ENCODE data around the gene UGT1A10.
"Not testable (repeated sequence)": the region's sequence is repeated elsewhere in the genome, so short reads cannot be mapped to it uniquely, and the experiment has no call there.

UGT1A10 gene

GRCh38 chr2:233636306-233636705 is at the start of gene UGT1A10:
TSS of gene UGT1A10 (plus strand) at chr2:233636448. CDS start at chr2:233636523, 75 bp downstream.
- H3K9me3 Mint-ChIP-seq; intact Hi-C loops (cut with micrococcal nuclease); H3K4me3 Mint-ChIP-seq; H3K27me3 Mint-ChIP-seq; H3K4me1 Mint-ChIP-seq (ENCODE audit: low read depth); H3K36me3 Mint-ChIP-seq (ENCODE audit: low read depth); H3K27ac Mint-ChIP-seq: not testable (repeated sequence)

DNA sequence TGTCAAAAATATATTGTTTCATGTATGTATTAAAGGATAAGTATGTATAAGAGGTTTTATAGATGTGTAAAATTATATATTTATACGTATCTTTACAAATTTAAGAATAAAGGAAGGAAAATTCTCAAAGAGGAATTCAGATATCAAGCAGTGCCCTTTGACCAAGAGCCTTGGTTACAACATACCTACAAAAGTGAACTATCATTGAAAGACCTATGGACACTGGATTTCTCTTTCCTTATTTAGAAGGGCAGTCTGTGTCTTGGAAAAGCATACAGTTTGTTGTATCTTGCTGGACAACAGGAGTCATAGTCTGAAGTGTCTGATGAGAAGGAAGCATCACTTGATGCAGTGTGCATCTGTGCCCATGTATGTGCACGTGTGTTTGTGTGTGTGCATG is 47.8 kb upstream of the UGT1A10 start:
- H3K27ac Mint-ChIP-seq: no peak overlapping the region
- no peaks in the 10 kb centered on the region for H3K9me3 Mint-ChIP-seq
- no peaks in the 10 kb centered on the region for H3K4me1 Mint-ChIP-seq (ENCODE audit: low read depth)
- H3K27me3 Mint-ChIP-seq: peaks cover 2% of the 10 kb centered on the region
- H3K4me3 Mint-ChIP-seq: no peak overlapping the region
- intact Hi-C loops (cut with micrococcal nuclease): no loop called here
- H3K36me3 Mint-ChIP-seq (ENCODE audit: low read depth): no peaks in the 10 kb centered on the region

- intact Hi-C loops (cut with micrococcal nuclease); H3K27me3 Mint-ChIP-seq; H3K9me3 Mint-ChIP-seq; H3K27ac Mint-ChIP-seq; H3K4me1 Mint-ChIP-seq (ENCODE audit: low read depth); H3K36me3 Mint-ChIP-seq (ENCODE audit: low read depth); H3K4me3 Mint-ChIP-seq: not testable (repeated sequence)
These were observed 43.5 kb upstream of the UGT1A10 start for GRCh38 chr2:233592706-233593105.

DNA sequence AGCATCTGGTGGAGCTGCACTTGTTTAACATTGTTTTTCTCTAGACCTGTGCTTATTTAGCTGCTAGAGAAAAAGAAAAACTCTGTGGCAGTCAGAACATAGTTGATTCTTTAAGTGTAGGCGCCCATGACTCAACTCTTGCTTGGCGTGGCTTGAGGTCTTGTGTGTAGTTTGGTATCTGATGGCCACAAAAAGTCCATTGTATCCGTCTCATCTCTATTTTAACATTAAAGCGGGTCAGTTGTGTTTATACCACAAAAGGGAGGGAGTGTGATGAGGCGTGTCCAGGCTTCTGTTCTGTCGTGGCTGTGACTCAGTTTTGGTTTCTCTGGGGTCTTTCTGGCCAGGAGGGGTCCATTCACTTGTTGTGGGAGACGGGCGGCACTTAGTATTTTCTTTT is 43.0 kb upstream of the UGT1A10 start:
- H3K36me3 Mint-ChIP-seq (ENCODE audit: low read depth): no peaks in the 10 kb centered on the region
- H3K27ac Mint-ChIP-seq: no peak overlapping the region
- no peaks in the 10 kb centered on the region for H3K4me1 Mint-ChIP-seq (ENCODE audit: low read depth)
- H3K9me3 Mint-ChIP-seq: no peaks in the 10 kb centered on the region
- intact Hi-C loops (cut with micrococcal nuclease): no loop called here
- H3K4me3 Mint-ChIP-seq: no peak overlapping the region
- no peaks in the 10 kb centered on the region for H3K27me3 Mint-ChIP-seq

DNA sequence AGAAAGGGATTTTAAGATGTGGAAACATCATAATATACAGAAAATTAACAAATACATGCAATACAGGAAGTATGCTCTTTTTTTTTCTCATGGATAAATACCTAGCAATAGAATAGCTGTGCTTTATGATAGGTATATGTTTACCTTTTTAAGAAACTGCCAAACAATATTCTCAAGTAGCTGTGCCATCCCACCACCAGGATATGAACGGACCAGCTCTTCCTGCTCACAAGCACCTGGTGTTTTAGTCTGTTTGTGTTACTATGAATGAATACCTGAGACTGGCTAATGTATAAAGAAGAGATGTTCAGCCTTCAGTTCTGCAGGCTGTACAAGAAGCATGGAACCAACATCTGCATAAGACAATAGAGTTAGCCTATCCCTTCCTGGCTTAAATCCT is 38.7 kb upstream of the UGT1A10 start:
- Mint-ChIP-seq H3K36me3 (ENCODE audit: low read depth) (no peaks in the 10 kb centered on the region), H3K9me3 (no peaks in the 10 kb centered on the region), H3K4me3 (no peak overlapping the region), H3K27ac (no peak overlapping the region), H3K4me1 (ENCODE audit: low read depth) (no peaks in the 10 kb centered on the region), H3K27me3 (peaks cover 3% of the 10 kb centered on the region)
- intact Hi-C loops (cut with micrococcal nuclease): no loop called here

- intact Hi-C loops (cut with micrococcal nuclease): no loop called here
- H3K27ac Mint-ChIP-seq: no peak overlapping the region
- H3K4me3 Mint-ChIP-seq: no peak overlapping the region
- no peaks in the 10 kb centered on the region for H3K4me1 Mint-ChIP-seq (ENCODE audit: low read depth)
- H3K27me3 Mint-ChIP-seq: peaks cover 3% of the 10 kb centered on the region
- no peaks in the 10 kb centered on the region for H3K9me3 Mint-ChIP-seq
- no peaks in the 10 kb centered on the region for H3K36me3 Mint-ChIP-seq (ENCODE audit: low read depth)
These were observed 37.3 kb upstream of the UGT1A10 start for GRCh38 chr2:233598952-233599351.

DNA sequence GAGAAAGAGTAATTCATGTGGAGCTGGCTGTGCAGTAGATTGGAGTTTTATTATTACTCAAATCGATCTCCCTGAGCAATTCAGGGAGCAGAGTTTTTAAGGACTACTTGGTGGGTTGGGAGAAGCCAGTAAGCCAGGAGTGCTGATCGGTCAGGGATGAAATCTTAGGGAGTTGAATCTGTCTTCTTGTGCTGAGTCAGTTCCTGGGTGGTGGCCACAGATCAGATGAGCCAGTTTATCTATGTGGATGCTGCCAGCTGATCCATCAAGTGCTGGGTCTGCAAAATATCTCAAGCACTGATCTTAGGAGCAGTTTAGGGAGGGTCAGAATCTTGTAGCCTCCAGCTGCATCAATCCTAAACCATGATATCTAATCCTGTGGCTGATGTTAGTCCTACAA is 35.9 kb upstream of the UGT1A10 start:
- no peak overlapping the region for H3K27ac Mint-ChIP-seq
- H3K36me3 Mint-ChIP-seq (ENCODE audit: low read depth): no peaks in the 10 kb centered on the region
- no peak overlapping the region for H3K4me3 Mint-ChIP-seq
- no peaks in the 10 kb centered on the region for H3K9me3 Mint-ChIP-seq
- intact Hi-C loops (cut with micrococcal nuclease): no loop called here
- peaks cover 3% of the 10 kb centered on the region for H3K27me3 Mint-ChIP-seq
- H3K4me1 Mint-ChIP-seq (ENCODE audit: low read depth): no peaks in the 10 kb centered on the region

DNA sequence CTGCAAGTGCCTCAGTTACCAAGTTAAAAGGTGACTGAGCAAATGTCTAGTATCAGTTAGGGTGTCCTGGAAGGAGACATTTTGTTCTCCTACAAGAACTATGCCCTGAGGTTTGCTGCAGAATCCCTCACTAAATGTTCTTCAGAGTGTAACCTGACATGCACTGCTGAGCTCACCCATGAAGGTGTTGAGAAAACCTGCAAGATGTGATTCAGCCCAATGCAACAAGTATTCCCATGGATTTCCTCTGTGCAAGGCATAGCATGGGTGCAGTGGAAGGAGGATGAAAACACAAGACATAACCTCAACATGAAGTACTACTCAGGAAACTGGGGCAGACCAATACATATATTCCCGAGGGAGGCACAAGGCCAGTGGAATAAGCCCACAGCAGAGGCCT is 34.2 kb upstream of the UGT1A10 start:
- Mint-ChIP-seq H3K27me3 (peaks cover 3% of the 10 kb centered on the region), H3K36me3 (ENCODE audit: low read depth) (no peaks in the 10 kb centered on the region), H3K4me3 (no peak overlapping the region), H3K4me1 (ENCODE audit: low read depth) (no peaks in the 10 kb centered on the region), H3K9me3 (peaks cover 11% of the 10 kb centered on the region), H3K27ac (no peak overlapping the region)
- intact Hi-C loops (cut with micrococcal nuclease): no loop called here

GRCh38 chr2:233603520-233603919 is 32.7 kb upstream of the UGT1A10 start:
- H3K36me3 Mint-ChIP-seq (ENCODE audit: low read depth): no peaks in the 10 kb centered on the region
- intact Hi-C loops (cut with micrococcal nuclease): no loop called here
- peaks cover 3% of the 10 kb centered on the region for H3K27me3 Mint-ChIP-seq
- peaks cover 11% of the 10 kb centered on the region for H3K9me3 Mint-ChIP-seq
- H3K4me1 Mint-ChIP-seq (ENCODE audit: low read depth): no peaks in the 10 kb centered on the region
- H3K27ac Mint-ChIP-seq: no peak overlapping the region
- no peak overlapping the region for H3K4me3 Mint-ChIP-seq

DNA sequence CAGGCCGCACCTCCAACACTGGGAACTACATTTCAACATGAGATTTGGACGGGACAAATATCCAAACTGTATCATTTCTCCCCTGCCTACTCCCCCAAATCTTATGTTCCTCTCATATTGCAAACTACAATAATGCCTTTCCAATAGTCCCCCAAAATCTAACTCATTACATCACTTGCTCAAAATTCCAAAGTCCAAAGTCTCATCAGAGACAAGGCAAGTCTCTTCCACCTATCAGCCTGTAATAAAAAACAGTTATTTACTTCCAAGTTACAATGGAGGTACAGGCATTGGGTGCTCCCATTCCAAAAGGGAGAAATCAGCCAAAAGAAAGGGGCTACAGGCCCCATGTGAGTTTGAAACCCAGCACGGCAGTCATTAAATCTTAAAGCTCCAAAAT is 31.4 kb upstream of the UGT1A10 start:
- no peak overlapping the region for H3K27ac Mint-ChIP-seq
- H3K4me1 Mint-ChIP-seq (ENCODE audit: low read depth): no peaks in the 10 kb centered on the region
- no peak overlapping the region for H3K4me3 Mint-ChIP-seq
- intact Hi-C loops (cut with micrococcal nuclease): no loop called here
- peaks cover 3% of the 10 kb centered on the region for H3K27me3 Mint-ChIP-seq
- H3K9me3 Mint-ChIP-seq: peaks cover 12% of the 10 kb centered on the region
- H3K36me3 Mint-ChIP-seq (ENCODE audit: low read depth): no peaks in the 10 kb centered on the region

- intact Hi-C loops (cut with micrococcal nuclease): no loop called here
- Mint-ChIP-seq H3K4me3 (no peak overlapping the region), H3K27ac (no peak overlapping the region), H3K36me3 (ENCODE audit: low read depth) (no peaks in the 10 kb centered on the region), H3K4me1 (ENCODE audit: low read depth) (no peaks in the 10 kb centered on the region), H3K27me3 (no peaks in the 10 kb centered on the region), H3K9me3 (peaks cover 21% of the 10 kb centered on the region)
These were observed 30.6 kb upstream of the UGT1A10 start for GRCh38 chr2:233605680-233606079.

- peaks cover 4% of the 10 kb centered on the region for H3K27me3 Mint-ChIP-seq
- no peak overlapping the region for H3K27ac Mint-ChIP-seq
- intact Hi-C loops (cut with micrococcal nuclease): no loop called here
- H3K4me3 Mint-ChIP-seq: no peak overlapping the region
- H3K9me3 Mint-ChIP-seq: peaks cover 35% of the 10 kb centered on the region
- H3K36me3 Mint-ChIP-seq (ENCODE audit: low read depth): no peaks in the 10 kb centered on the region
- H3K4me1 Mint-ChIP-seq (ENCODE audit: low read depth): no peaks in the 10 kb centered on the region
These were observed 25.0 kb upstream of the UGT1A10 start for GRCh38 chr2:233611284-233611683.

DNA sequence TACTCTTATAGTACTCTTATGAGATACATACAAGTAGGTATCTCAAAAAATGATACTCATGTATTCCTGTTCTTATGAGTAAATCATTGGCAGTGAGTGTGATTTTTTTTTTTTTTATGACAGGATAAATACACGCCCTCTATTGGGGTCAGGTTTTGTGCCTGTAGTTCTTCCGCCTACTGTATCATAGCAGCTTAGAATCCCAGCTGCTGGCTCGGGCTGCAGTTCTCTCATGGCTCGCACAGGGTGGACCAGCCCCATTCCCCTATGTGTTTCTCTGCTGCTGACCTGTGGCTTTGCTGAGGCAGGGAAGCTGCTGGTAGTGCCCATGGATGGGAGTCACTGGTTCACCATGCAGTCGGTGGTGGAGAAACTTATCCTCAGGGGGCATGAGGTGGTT is 18.8 kb upstream of the UGT1A10 start, which contains the start of gene UGT1A8:
UGT1A8 (plus strand) TSS at position 158 of the 400 bp plus-strand sequence; CDS start at position 233, 75 bp downstream.
- H3K9me3 Mint-ChIP-seq; H3K27ac Mint-ChIP-seq; intact Hi-C loops (cut with micrococcal nuclease); H3K36me3 Mint-ChIP-seq (ENCODE audit: low read depth); H3K4me3 Mint-ChIP-seq; H3K4me1 Mint-ChIP-seq (ENCODE audit: low read depth); H3K27me3 Mint-ChIP-seq: not testable (repeated sequence)

DNA sequence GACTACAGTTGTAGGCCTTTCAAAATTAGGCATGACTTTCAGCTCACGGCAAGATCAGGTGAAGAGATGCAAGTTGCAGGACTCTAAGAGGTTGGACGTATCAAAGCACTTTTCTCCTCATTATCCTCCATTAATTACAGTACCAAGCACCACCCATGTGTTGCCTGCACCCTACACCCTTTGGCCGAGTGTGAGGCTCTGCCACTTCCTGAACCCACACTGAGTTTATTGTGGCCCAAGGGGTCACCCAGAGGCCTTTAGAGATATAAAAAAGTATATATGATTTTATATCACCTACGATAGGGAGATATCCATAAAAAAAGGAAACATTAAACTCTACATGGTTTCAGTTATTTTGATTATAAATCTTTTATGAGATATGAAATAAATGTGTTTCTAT is 16.0 kb upstream of the UGT1A10 start:
- no peaks in the 10 kb centered on the region for H3K9me3 Mint-ChIP-seq
- H3K4me3 Mint-ChIP-seq: no peak overlapping the region
- no peak overlapping the region for H3K27ac Mint-ChIP-seq
- H3K27me3 Mint-ChIP-seq: peaks cover 2% of the 10 kb centered on the region
- no peaks in the 10 kb centered on the region for H3K4me1 Mint-ChIP-seq (ENCODE audit: low read depth)
- no peaks in the 10 kb centered on the region for H3K36me3 Mint-ChIP-seq (ENCODE audit: low read depth)
- intact Hi-C loops (cut with micrococcal nuclease): no loop called here

- H3K27ac Mint-ChIP-seq; H3K4me1 Mint-ChIP-seq (ENCODE audit: low read depth); H3K36me3 Mint-ChIP-seq (ENCODE audit: low read depth); H3K4me3 Mint-ChIP-seq; intact Hi-C loops (cut with micrococcal nuclease); H3K27me3 Mint-ChIP-seq; H3K9me3 Mint-ChIP-seq: not testable (repeated sequence)
These were observed 14.4 kb upstream of the UGT1A10 start for GRCh38 chr2:233621863-233622262.

All from dendritic cell treated with granulocyte-macrophage colony-stimulating factor and Interleukin-4, amounts not matched to agents 40 ng/mL and 50 ng/mL, for 4 days (primary cell).